ENCODE measurements around the gene LEFTY2. TPM values are rescaled to one million over a fixed set of nuclear protein-coding genes. Genes with fewer than 3 reads are reported as not detected.

LEFTY2 gene
- total and polyA plus RNA-seq, 10 of the 15 experiments (the other 5 are each of a cell fraction or from before 2014, with no cell fraction given): not detected

- no peak for TF ChIP-seq ATF2 (IDR thresholded peaks at IDR 0.05; ENCODE audit: low read length)
- TF ChIP-seq NBN (IDR thresholded peaks at IDR 0.05): 0 out of 2 replicates have a peak, but pooled peaks have one; percentile 39
- TF ChIP-seq RBBP5 (conservative IDR thresholded peaks at IDR 0.05): no peak
- TF ChIP-seq NKRF (conservative IDR thresholded peaks at IDR 0.05): peak; percentile 91
- no peak for TF ChIP-seq ZNF217 (IDR thresholded peaks at IDR 0.05)
- 0 out of 2 replicates have a peak, but pooled peaks have one; percentile 33 for TF ChIP-seq IRF4 (IDR thresholded peaks at IDR 0.05; ENCODE audit: low read depth, low read length)
- TF ChIP-seq SMAD5 (IDR thresholded peaks at IDR 0.05; ENCODE audit: low read depth): 0 out of 2 replicates have a peak, but pooled peaks have one; percentile 27
- peak; percentile 67 for TF ChIP-seq FOS (IDR thresholded peaks at IDR 0.05; ENCODE audit: borderline replicate concordance, extremely low read depth, insufficient read length)
- no peak for TF ChIP-seq ZNF24 (IDR thresholded peaks at IDR 0.05)
- TF ChIP-seq JUNB (IDR thresholded peaks at IDR 0.05): no peak
- TF ChIP-seq SIX5 (IDR thresholded peaks at IDR 0.05; ENCODE audit: low read depth, low read length, severe bottlenecking): peak; percentile 20
- no peak for TF ChIP-seq ESRRA (IDR thresholded peaks at IDR 0.05; ENCODE audit: low read length)
- TF ChIP-seq IRF3 (IDR thresholded peaks at IDR 0.05): peak; percentile 82
- peak; percentile 43; the same call in 1 of the 2 replicates for TF ChIP-seq PML (IDR thresholded peaks at IDR 0.05; ENCODE audit: low read length)
- TF ChIP-seq MTA3 (IDR thresholded peaks at IDR 0.05; ENCODE audit: borderline replicate concordance, low read length): no peak
- TF ChIP-seq USF2 (IDR thresholded peaks at IDR 0.05; ENCODE audit: borderline replicate concordance, low read depth, low read length): peak; percentile 85
- TF ChIP-seq HCFC1 (IDR thresholded peaks at IDR 0.05; ENCODE audit: low read length): peak; percentile 69
- no peak for TF ChIP-seq KDM1A (IDR thresholded peaks at IDR 0.05; ENCODE audit: borderline replicate concordance)
- TF ChIP-seq MXI1 (IDR thresholded peaks at IDR 0.05; ENCODE audit: low read depth, low read length): peak; percentile 87
- peak; percentile 47; the same call in 1 of the 2 replicates for TF ChIP-seq SPI1 (IDR thresholded peaks at IDR 0.05; ENCODE audit: borderline replicate concordance, insufficient read depth, low read depth, low read length)
- TF ChIP-seq POU2F2 (IDR thresholded peaks at IDR 0.05; ENCODE audit: borderline replicate concordance, low read depth, low read length): peak; percentile 79; the same call in 2 of the 3 replicates
- no peak for TF ChIP-seq WRNIP1 (IDR thresholded peaks at IDR 0.05; ENCODE audit: borderline replicate concordance, low read depth, low read length)
- 0 out of 2 replicates have a peak, but pooled peaks have one; percentile 41 for TF ChIP-seq POLR2AphosphoS2 (IDR thresholded peaks at IDR 0.05; ENCODE audit: low read depth, low read length)
- no peak for TF ChIP-seq CHD1 (IDR thresholded peaks at IDR 0.05; ENCODE audit: low read depth, low read length)
- peak; percentile 93 for TF ChIP-seq MAX (IDR thresholded peaks at IDR 0.05; ENCODE audit: low read depth, low read length)
- TF ChIP-seq EP300 (IDR thresholded peaks at IDR 0.05; ENCODE audit: borderline replicate concordance in 1 of 2, control insufficient read depth in 1 of 2, low read depth in 2 of 2, low read length in 2 of 2): no peak
These were observed 17.1 kb downstream of the LEFTY2 start, which contains the start of gene PYCR2 (continued) for GRCh38 chr1:225923692-225924555.
